GM06990 (cell line): ENCODE measurements around the gene DENND5A.

ENCODE experiments used
- DNase-seq: peaks from one replicate; pipeline ENCODE4 v3.0.0-alpha.2; 2011; ENCODE audit not compliant: insufficient read length; ENCODE audit errors: extremely low read depth
- H3K27me3 ChIP-seq: replicated peaks from 2 replicates; pipeline ENCODE4 v1.6.0; 2011; ENCODE audit warnings: low read length; ENCODE audit not compliant: control insufficient read depth, insufficient read depth
- H3K36me3 ChIP-seq: 2 replicates; pipeline ENCODE4 v1.5.1; 2011; ENCODE audit warnings: low read length; ENCODE audit not compliant: control insufficient read depth, insufficient read depth
- H3K4me3 ChIP-seq: replicated peaks from 2 replicates; pipeline ENCODE4 v1.5.1; 2011; ENCODE audit warnings: low read depth, mild to moderate bottlenecking, control low read depth, low read length
- CTCF ChIP-seq: IDR thresholded peaks from 2 replicates; pipeline ENCODE4 v1.5.1; 2011; ENCODE audit warnings: low read length, control low read depth, mild to moderate bottlenecking, inconsistent platforms; ENCODE audit not compliant: insufficient read depth, poor library complexity, severe bottlenecking

DENND5A gene

GRCh38 chr11:9265211-9266131 is at the start of gene DENND5A:
Gene DENND5A, minus strand, starts transcription at chr11:9265350. Its CDS starts 281 bp downstream, at chr11:9265069.
- Histone ChIP-seq H3K27me3 (no peaks in the 10 kb centered on the region), H3K4me3 (peak within 1 kb of the TSS; percentile 84), H3K36me3 (no peaks in the 10 kb centered on the region)
- DNase-seq: peak; percentile 86
- TF ChIP-seq CTCF: no peak

GRCh38 chr11:9314291-9315077 is 49.3 kb upstream of the DENND5A start, which contains the start of gene TMEM41B:
Gene TMEM41B, minus strand, starts transcription at chr11:9314593. Its CDS starts 152 bp downstream, at chr11:9314441.
- H3K36me3 ChIP-seq: no peaks in the 10 kb centered on the region
- TF ChIP-seq CTCF: no peak

GRCh38 chr11:9313648-9314290 is 48.6 kb upstream of the DENND5A start:
- peak overlapping the region; percentile 94 for H3K4me3 ChIP-seq
- no peaks in the 10 kb centered on the region for H3K27me3 ChIP-seq
- DNase-seq: no peak
- no peak for TF ChIP-seq CTCF
- H3K36me3 ChIP-seq: no peaks in the 10 kb centered on the region

More at GRCh38 chr11:9314291-9315077, 49.3 kb upstream of the DENND5A start, which contains the start of gene TMEM41B:
- peak; percentile 100 for DNase-seq
- Histone ChIP-seq H3K27me3 (no peaks in the 10 kb centered on the region), H3K4me3 (peak within 1 kb of the TSS; percentile 94)

- DNase-seq: no peak
- H3K36me3 ChIP-seq: no peaks in the 10 kb centered on the region
- no peak for TF ChIP-seq CTCF
- no peaks in the 10 kb centered on the region for H3K27me3 ChIP-seq
- H3K4me3 ChIP-seq: no peak overlapping the region
Observed at GRCh38 chr11:9310485-9311090, 45.4 kb upstream of the DENND5A start.

GRCh38 chr11:9304178-9304577 is 39.0 kb upstream of the DENND5A start:
- H3K27me3 ChIP-seq: no peaks in the 10 kb centered on the region
- no peaks in the 10 kb centered on the region for H3K36me3 ChIP-seq
- no peak for TF ChIP-seq CTCF
- H3K4me3 ChIP-seq: no peak overlapping the region
- no peak for DNase-seq
